Left lobe of liver (tissue), 2 donors: ENCODE results near the gene CYP8B1. TPM values are rescaled to one million over a fixed set of nuclear protein-coding genes. Genes with fewer than 3 reads are reported as not detected.

Experiments used
- ATAC-seq: fragments of 200-7000 bp; cut with Tn5 transposase; one replicate; pipeline ENCODE4 v1.9.1; 2020; ENCODE audit warnings: mild to moderate bottlenecking, moderate library complexity
- DNase-seq: peaks from one replicate; pipeline ENCODE4 v3.0.0-alpha.2; 2020; ENCODE audit warnings: low spot score
- total RNA-seq: library from RNA; stranded (reverse); gene quantifications from one replicate; pipeline ENCODE4 v1.2.1, GENCODE V29; 2021
- donor health status: DM: no; HTN: no; CAD: no; lungs with moderate emphysema.
- donor health status: DM: no; HTN: yes; CAD: no.

Gene CYP8B1
- total RNA-seq, 1 donor from 2014 or later, result 425 TPM

- ATAC-seq (peak; percentile 31), DNase-seq (peak; percentile 55)
These were observed 21.9 kb downstream of the CYP8B1 start for GRCh38 chr3:42853739-42854302.

- ATAC-seq (no peak), DNase-seq (no peak)
These were observed 22.6 kb downstream of the CYP8B1 start for GRCh38 chr3:42853056-42853455.

DNA sequence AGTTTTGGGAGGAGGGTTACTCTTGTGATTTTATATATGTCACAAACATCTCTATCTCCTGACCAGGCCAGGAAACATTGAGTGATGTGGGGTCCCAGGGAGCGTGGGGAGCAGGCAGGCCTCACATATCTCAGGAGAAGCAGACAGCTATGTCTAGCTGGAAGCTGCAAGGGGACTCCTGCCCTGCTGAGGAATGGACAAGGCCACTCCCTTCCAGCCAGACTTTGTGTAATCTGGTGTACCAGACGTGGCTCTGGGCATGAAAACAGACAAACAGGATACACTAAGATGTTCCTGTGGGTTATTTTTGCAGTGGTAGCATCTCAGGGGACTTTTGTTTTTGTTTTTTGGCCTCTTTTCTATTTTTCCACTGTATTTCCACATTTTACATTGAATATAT lies 23.2 kb downstream of the CYP8B1 start:
- ATAC-seq, result peak; percentile 44
- DNase-seq, result peak; percentile 63

GRCh38 chr3:42851228-42851834 lies 24.3 kb downstream of the CYP8B1 start:
- DNase-seq, result peak; percentile 24
- ATAC-seq, result no peak

DNA sequence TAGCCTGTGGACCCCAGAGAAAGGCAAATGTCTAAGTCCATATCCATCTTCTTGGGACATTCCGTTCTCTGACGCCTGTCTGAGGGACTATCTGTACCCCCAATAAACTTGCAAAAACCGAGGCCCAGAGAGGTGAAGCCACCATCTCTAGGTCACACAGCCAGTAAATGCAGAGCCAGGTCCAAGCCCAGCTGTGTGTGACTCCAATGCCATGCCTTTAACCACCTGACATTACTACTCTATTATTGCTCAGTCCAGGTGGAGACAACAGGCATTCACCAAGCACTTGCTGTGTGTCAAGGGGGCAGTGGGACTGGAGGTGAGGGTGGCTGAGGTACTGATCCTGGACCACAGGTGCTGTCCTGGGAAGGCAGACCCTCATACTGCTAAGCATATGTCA lies 25.4 kb downstream of the CYP8B1 start:
- ATAC-seq (no peak), DNase-seq (no peak)

DNA sequence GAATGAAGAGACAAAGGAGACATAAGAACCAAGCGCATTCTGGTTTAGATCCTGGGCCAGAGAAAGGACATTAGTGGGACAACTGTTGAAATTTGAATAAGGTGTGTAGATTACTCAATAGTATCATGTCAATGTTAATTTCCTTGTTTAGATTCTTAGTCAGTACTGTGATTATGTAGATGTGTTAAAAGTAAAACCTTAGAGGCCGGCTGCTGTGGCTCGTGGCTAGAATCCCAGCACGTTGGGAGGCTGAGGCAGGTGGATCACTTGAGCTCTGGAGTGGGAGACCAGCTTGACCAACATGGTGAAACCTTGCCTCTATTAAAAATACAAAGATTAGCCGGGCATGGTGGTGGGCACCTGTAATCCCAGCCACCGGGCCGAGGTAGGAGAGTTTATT lies 26.7 kb downstream of the CYP8B1 start:
- DNase-seq (no peak), ATAC-seq (no peak)

DNA sequence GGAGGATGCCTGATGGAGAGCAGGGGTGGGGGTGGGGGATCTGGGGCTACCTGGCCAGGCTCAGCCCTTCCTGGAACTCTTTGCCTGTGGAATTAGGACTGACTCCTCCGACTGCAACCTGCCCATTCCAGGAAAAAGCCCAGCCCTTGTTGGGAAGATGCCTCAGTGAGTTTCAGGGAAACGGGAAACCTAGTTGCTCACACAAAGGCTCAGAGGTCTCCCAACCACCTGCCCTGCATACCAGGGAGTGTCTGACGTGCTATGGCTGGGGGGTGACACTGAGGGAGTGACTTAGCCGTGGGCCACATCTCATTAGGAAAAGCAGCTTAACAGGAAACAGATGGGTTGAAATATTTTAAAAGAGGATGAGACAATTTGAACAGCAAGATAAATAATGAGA lies 27.9 kb downstream of the CYP8B1 start:
- ATAC-seq, result no peak

GRCh38 chr3:42846685-42847522 lies 28.8 kb downstream of the CYP8B1 start:
- ATAC-seq (peak; percentile 47), DNase-seq (peak; percentile 44)

More for the DNA sequence above, 27.9 kb downstream of the CYP8B1 start:
- DNase-seq, result peak; percentile 39

GRCh38 chr3:42844815-42845214 lies 30.9 kb downstream of the CYP8B1 start:
- ATAC-seq (no peak), DNase-seq (peak; percentile 37)

DNA sequence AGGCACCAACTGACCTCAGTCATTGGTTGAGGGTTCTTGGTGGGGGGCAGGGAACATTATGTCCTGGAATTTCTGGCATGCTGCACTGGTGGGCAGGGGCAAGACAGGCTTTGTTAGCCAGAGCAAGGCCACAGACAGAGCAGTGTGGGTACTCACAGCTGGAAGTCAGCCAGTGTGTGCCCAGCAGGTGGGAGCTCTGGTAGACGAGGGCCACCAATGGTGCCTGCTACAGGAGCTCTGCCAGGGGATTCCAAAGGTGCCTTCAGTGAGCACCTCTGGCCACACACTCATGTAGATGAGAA lies 31.3 kb downstream of the CYP8B1 start:
- ATAC-seq, result no peak
- peak; percentile 43 for DNase-seq

DNA sequence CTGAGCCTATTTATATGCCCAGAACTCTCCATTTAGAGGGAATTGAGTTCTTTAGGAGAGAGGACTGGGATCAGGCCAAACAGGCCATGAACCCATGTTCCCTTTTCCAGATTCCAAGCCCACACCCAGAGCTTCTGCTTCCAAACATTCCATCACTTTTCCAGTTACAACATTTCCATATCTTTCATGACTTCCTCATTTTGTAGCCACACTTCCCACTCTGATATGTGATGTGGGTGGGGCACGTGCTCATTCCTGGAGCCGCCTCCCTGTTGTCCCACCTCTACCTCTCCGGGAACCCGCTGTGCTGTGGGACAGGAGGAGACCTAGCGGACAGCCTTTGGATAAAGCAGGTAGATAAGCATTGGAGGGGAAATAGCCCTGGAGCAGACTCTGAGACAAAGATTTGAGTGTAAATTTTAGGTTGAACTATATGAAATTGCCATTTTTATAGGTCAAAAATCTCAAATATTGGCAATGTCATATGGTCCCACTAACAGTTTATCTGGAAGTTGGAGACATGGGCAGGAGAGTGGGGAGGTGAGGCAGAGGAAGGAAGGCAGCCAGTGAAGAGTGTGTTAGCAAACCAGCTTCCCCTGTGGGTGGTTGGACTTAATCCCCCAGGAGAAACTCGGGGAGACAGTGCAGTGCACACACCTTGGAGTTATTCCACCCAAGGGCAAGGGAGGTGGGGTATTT lies 31.8 kb downstream of the CYP8B1 start:
- DNase-seq, result peak; percentile 45
- ATAC-seq, result peak; percentile 48

GRCh38 chr3:42841332-42841731 lies 34.3 kb downstream of the CYP8B1 start:
- peak; percentile 51 for ATAC-seq
- DNase-seq, result no peak

- no peak for DNase-seq
- peak; percentile 91 for ATAC-seq
These were observed 36.1 kb downstream of the CYP8B1 start for GRCh38 chr3:42839616-42840015.

- DNase-seq (no peak), ATAC-seq (no peak)
These were observed 37.1 kb downstream of the CYP8B1 start for GRCh38 chr3:42838571-42838970.

DNA sequence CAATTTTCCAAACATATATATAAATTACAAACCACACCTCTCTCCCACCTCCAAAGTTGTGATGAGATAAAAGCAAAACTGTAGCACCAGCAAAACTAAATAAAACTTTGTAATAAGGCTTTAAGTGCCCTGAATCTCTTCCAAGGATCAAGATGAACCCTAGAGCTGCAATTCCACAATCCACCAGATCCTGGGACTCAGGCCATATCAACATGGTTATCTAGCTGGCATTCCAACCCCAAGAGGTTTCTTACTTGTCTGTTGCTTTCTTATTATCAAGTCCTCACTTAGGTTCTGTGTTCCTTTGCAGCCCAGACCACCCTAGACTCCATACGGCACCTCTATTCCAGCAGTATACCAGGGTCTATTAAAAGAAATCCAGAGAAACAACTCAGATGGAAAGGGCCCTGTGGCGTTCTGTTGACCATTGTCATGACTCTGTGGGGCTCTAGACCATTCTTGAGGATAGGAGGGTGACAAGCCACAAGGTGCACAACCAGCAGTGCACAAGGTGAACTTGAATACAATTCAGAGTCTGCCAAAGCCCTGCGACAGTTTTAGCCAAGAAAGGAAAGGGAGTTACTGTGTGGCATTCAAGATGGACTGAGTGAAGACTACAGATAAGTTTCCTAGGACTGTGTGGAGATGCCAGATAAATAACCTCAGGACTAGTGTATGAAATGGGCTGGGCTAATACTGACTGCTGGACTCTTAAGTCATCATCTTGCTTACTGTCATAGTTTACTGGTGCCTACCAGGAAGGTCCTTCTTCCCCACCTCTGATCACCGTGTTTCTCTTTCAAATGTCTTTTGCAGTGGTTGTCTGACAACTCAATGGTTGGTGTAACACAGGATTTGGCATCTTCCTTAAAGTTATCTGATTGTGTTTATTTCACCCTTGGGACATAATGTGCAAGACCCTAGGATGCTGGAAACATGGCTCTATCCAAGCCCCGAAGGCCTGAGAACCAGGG lies 39.2 kb downstream of the CYP8B1 start:
- DNase-seq (no peak), ATAC-seq (peak; percentile 33)

- DNase-seq, result peak; percentile 91
- peak; percentile 76 for ATAC-seq
These were observed 44.4 kb downstream of the CYP8B1 start for GRCh38 chr3:42831321-42831713.

DNA sequence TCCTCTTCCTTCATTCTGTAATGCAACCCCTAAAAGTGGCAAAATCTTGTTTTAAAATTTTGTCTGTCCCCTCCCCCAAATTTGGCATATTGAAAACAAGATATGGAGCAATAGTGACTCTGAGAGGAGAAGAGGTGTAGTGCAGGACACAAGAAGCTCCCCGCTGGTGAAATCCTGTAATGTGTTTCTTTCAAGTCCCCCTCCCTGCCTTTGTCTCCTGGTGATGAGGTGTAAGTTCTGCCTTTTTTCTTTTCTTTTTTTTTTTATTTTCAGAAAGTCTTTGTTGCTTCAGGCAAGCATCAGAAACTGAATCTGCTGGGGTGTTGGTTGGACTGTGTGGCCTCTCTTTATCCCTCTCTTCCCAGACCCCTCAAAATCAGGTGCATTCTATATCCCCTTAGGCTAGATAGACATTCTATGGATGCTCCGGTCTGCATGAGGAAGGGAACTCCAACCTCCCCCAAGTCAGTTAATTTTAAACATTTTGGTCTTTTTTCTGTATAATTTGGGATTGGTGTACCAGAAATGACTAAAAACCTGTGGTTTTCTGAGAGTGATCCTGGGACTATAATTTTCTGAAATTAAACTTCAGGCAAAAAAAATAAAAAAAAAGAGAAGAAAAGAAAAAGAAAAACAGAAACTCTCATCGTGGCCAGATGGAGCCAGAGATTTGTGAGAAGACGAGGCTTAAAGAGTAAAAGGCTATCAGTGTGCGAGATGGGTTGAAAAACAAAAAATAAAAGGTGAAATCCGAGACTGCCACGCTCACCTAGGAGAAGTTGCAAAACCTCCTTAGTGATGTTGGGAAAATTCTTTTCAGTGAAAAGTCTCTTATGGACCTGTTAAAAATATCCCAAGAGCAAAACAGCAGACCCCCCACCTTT lies 45.0 kb downstream of the CYP8B1 start:
- ATAC-seq (peak; percentile 68), DNase-seq (no peak)

DNA sequence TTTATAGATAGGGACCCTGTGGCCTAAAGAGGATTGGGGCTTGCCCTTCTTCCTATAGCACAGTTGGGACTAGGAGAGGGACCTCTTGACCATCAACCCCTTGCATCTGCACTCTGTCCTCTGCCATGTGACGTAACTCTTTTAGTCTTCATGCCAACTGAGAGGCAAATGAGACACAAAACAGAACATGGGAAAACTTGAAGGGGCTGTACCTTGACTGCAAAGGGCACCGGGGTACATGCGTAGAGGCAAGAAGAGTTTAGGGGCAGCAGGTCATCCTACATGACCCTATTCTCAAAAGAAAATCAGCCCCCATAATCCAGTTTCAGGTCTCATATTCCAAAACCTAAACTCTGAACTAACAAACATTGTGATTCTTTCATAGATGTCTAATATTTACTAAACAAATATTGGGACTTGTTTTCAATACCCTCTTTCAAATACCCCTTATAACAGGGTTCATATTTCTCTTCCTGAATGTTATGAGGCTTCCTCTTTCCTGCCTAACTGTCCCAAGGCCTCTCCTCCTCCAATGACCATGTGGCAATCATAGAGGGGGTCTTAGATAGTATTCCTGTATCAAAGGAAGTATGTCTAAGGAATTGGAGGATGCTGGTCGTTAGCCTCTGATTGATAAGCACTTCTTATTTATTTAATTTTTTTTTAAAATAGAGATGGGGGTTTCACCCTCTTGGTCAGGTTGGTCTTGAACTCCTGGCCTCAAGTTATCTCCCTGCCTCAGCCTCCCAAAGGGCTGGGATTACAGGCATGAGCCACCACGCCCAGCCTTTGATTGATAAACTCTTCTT lies 45.8 kb downstream of the CYP8B1 start:
- ATAC-seq (peak; percentile 73), DNase-seq (peak; percentile 77)
